Adrenal gland (tissue), 5 donors: ENCODE data around the gene BRK1.

ENCODE experiments used
- POLR2A ChIP-seq, 2 donors: fragments of 450-650 bp; IDR thresholded peaks; one replicate each; pipeline ENCODE4 v1.6.1; 2017; ENCODE audit warnings: antibody characterized with exemption in 2 of 2, mild to moderate bottlenecking in 2 of 2, moderate library complexity in 1 of 2
- TF ChIP-seq, protein P1 (sequence below), 6 experiments: fragments of 450-650 bp in 4 of 6; fragments of 200-600 bp in 2 of 6; sonication (generic) in 1 of 6; IDR thresholded peaks; 1 replicate in 5 of 6; 2 replicates in 1 of 6; pipeline versions ENCODE4 v1.5.1 to v1.8.0; 2016 to 2021; ENCODE audit warnings: antibody characterized with exemption in 6 of 6, mild to moderate bottlenecking in 2 of 6, moderate library complexity in 1 of 6
- donor health status: DM: no; HTN: no; CAD: no.

- TF ChIP-seq, protein P1, sequence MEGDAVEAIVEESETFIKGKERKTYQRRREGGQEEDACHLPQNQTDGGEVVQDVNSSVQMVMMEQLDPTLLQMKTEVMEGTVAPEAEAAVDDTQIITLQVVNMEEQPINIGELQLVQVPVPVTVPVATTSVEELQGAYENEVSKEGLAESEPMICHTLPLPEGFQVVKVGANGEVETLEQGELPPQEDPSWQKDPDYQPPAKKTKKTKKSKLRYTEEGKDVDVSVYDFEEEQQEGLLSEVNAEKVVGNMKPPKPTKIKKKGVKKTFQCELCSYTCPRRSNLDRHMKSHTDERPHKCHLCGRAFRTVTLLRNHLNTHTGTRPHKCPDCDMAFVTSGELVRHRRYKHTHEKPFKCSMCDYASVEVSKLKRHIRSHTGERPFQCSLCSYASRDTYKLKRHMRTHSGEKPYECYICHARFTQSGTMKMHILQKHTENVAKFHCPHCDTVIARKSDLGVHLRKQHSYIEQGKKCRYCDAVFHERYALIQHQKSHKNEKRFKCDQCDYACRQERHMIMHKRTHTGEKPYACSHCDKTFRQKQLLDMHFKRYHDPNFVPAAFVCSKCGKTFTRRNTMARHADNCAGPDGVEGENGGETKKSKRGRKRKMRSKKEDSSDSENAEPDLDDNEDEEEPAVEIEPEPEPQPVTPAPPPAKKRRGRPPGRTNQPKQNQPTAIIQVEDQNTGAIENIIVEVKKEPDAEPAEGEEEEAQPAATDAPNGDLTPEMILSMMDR (IDR thresholded peaks at IDR 0.05): no peak
- no peak for TF ChIP-seq POLR2A (IDR thresholded peaks at IDR 0.05)
These were observed 7.2 kb downstream of the BRK1 start for GRCh38 chr3:10122724-10123123.
